GM23338 (cell line): Measurements from ENCODE around the gene PAPOLB. TPM values are rescaled to one million over a fixed set of nuclear protein-coding genes. Genes with fewer than 3 reads are reported as not detected.

ENCODE experiments used
- ATAC-seq: fragments of 200-7000 bp; cut with Tn5 transposase; 3 replicates; pipeline ENCODE4 v1.9.1; 2020
- DNase-seq: peaks from one replicate; pipeline ENCODE4 v3.0.0-alpha.2; 2015; ENCODE audit warnings: low spot score
- H2AFZ ChIP-seq: fragments of 200-600 bp; sonication (generic); 2 replicates; pipeline ENCODE4 v1.8.0; 2016; ENCODE audit warnings: antibody characterized with exemption, mild to moderate bottlenecking, moderate library complexity
- H3F3A ChIP-seq: fragments of 200-600 bp; sonication (generic); replicated peaks from 2 replicates; pipeline ENCODE4 v1.8.0; 2017; ENCODE audit warnings: antibody characterized with exemption, mixed run types, low read depth
- H3K27ac ChIP-seq: fragments of 200-600 bp; sonication (generic); 2 replicates; pipeline ENCODE4 v1.6.1; 2016; ENCODE audit warnings: low read depth
- H3K27me3 ChIP-seq: fragments of 200-600 bp; sonication (generic); 2 replicates; pipeline ENCODE4 v1.8.0; 2016; ENCODE audit warnings: mild to moderate bottlenecking, mixed run types, moderate library complexity; ENCODE audit not compliant: insufficient read depth
- H3K36me3 ChIP-seq: fragments of 200-600 bp; sonication (generic); 2 replicates; pipeline ENCODE4 v1.8.0; 2016; ENCODE audit warnings: mild to moderate bottlenecking; ENCODE audit not compliant: insufficient read depth
- H3K4me1 ChIP-seq: fragments of 200-600 bp; sonication (generic); 2 replicates; pipeline ENCODE4 v1.8.0; 2016; ENCODE audit warnings: mild to moderate bottlenecking, moderate library complexity; ENCODE audit not compliant: insufficient read depth
- H3K4me2 ChIP-seq: fragments of 200-600 bp; sonication (generic); 2 replicates; pipeline ENCODE4 v1.7.1; 2017; ENCODE audit warnings: mixed run types
- H3K4me3 ChIP-seq: fragments of 200-600 bp; sonication (generic); 2 replicates; pipeline ENCODE4 v1.6.1; 2016; ENCODE audit warnings: mixed run types
- H3K79me2 ChIP-seq: fragments of 200-600 bp; sonication (generic); replicated peaks from 2 replicates; pipeline ENCODE4 v1.8.0; 2017; ENCODE audit warnings: mild to moderate bottlenecking; ENCODE audit not compliant: insufficient read depth
- H3K9me2 ChIP-seq: fragments of 200-600 bp; sonication (generic); 2 replicates; pipeline ENCODE4 v1.8.0; 2017; ENCODE audit not compliant: insufficient read depth
- H4K20me1 ChIP-seq: fragments of 200-600 bp; sonication (generic); replicated peaks from 2 replicates; pipeline ENCODE4 v1.8.0; 2017; ENCODE audit warnings: mild to moderate bottlenecking; ENCODE audit not compliant: insufficient read depth
- H3K27ac Mint-ChIP-seq: 2 replicates; pipeline ENCODE4 v1.8.0; 2020; ENCODE audit warnings: inconsistent platforms, mild to moderate bottlenecking, moderate library complexity, mixed read lengths
- H3K27me3 Mint-ChIP-seq: 3 replicates; pipeline ENCODE4 v1.8.0; 2022; ENCODE audit warnings: low read depth, mild to moderate bottlenecking, moderate library complexity, mixed read lengths, inconsistent platforms; ENCODE audit not compliant: insufficient read depth, poor library complexity
- H3K36me3 Mint-ChIP-seq: 3 replicates; pipeline ENCODE4 v1.8.0; 2021; ENCODE audit warnings: low read depth, mild to moderate bottlenecking, inconsistent platforms, moderate library complexity, mixed read lengths
- H3K4me1 Mint-ChIP-seq: 3 replicates; pipeline ENCODE4 v1.8.0; 2020; ENCODE audit warnings: mild to moderate bottlenecking, inconsistent platforms, mixed read lengths
- H3K4me3 Mint-ChIP-seq: 3 replicates; pipeline ENCODE4 v1.8.0; 2021; ENCODE audit warnings: moderate library complexity, mild to moderate bottlenecking, inconsistent platforms, mixed read lengths
- H3K9me3 Mint-ChIP-seq: 3 replicates; pipeline ENCODE4 v1.8.0; 2020; ENCODE audit warnings: moderate library complexity, mild to moderate bottlenecking, inconsistent platforms, mixed read lengths
- CREB1 ChIP-seq: fragments of 250-450 bp; sonication (Bioruptor Pico); IDR thresholded peaks from 2 replicates; pipeline ENCODE4 v1.5.0; 2020; ENCODE audit warnings: low read depth, mild to moderate bottlenecking, moderate library complexity
- CTCF ChIP-seq, 2 experiments: fragments of 200-600 bp in 1 of 2; sonication (generic) in 1 of 2; conservative IDR thresholded peaks; 2 replicates each; pipeline versions ENCODE4 v1.5.1 to v1.6.1; 2016 to 2017; ENCODE audit warnings: antibody characterized with exemption in 2 of 2, low read depth in 2 of 2, mild to moderate bottlenecking in 2 of 2, moderate library complexity in 1 of 2
- EZH2phosphoT487 ChIP-seq: fragments of 200-600 bp; sonication (generic); IDR thresholded peaks from one replicate; pipeline ENCODE4 v1.8.1; 2018; ENCODE audit warnings: antibody characterized with exemption; ENCODE audit not compliant: unreplicated experiment
- JUNB ChIP-seq: IDR thresholded peaks from one replicate; pipeline ENCODE4 v1.6.1; 2016; ENCODE audit warnings: antibody characterized with exemption; ENCODE audit not compliant: unreplicated experiment
- NANOG ChIP-seq: IDR thresholded peaks from 2 replicates; pipeline ENCODE4 v1.6.1; 2016; ENCODE audit warnings: antibody characterized with exemption, borderline replicate concordance
- POLR2AphosphoS5 ChIP-seq: IDR thresholded peaks from 2 replicates; pipeline ENCODE4 v1.6.1; 2016; ENCODE audit warnings: antibody characterized with exemption, low read depth
- REST ChIP-seq: IDR thresholded peaks from one replicate; pipeline ENCODE4 v1.6.1; 2018; ENCODE audit warnings: antibody characterized with exemption; ENCODE audit not compliant: unreplicated experiment
- ZNF331 ChIP-seq: fragments of 250-450 bp; sonication (Bioruptor Pico); IDR thresholded peaks from 2 replicates; pipeline ENCODE4 v1.5.0; 2020; ENCODE audit warnings: low read depth, mild to moderate bottlenecking, moderate library complexity
- ZNF462 ChIP-seq: fragments of 250-450 bp; sonication (Bioruptor Pico); IDR thresholded peaks from 2 replicates; pipeline ENCODE4 v1.5.0; 2020; ENCODE audit warnings: mild to moderate bottlenecking, moderate library complexity
- polyA plus RNA-seq: library from polyadenylated mRNA; unstranded; fragments of >200 nt; fragmentation: Nextera tagmentation; extraction: Ambion mirVana; gene quantifications from 2 replicates; pipeline ENCODE4 v1.2.1, GENCODE V29; 2016
- total RNA-seq: library from RNA; depleted of rRNA; stranded (reverse); fragments of >200 nt; shearing (Covaris generic); gene quantifications from 2 replicates; pipeline ENCODE4 v1.2.3, GENCODE V29; 2014
- TF ChIP-seq, protein P1 (sequence below): IDR thresholded peaks from 2 replicates; pipeline ENCODE4 v1.6.1; 2016; ENCODE audit warnings: antibody characterized with exemption

Gene PAPOLB
- total and polyA plus RNA-seq, 2 experiments from 2014 or later, result 0.08 to 0.42 TPM

GRCh38 chr7:4832711-4833110, 29.1 kb downstream of the PAPOLB start:
- Mint-ChIP-seq H3K4me1 (peaks cover 4% of the 10 kb centered on the region), H3K9me3 (peaks cover 2% of the 10 kb centered on the region; the same call in 1 of the 3 replicates), H3K4me3 (no peak overlapping the region), H3K27me3 (peaks cover 13% of the 10 kb centered on the region), H3K27ac (no peak overlapping the region), H3K36me3 (no peaks in the 10 kb centered on the region)
- Histone ChIP-seq H3F3A (no peaks in the 10 kb centered on the region), H3K4me1 (no peaks in the 10 kb centered on the region), H3K36me3 (no peaks in the 10 kb centered on the region), H3K79me2 (no peaks in the 10 kb centered on the region), H2AFZ (no peak overlapping the region), H3K4me2 (no peak overlapping the region), H4K20me1 (no peaks in the 10 kb centered on the region), H3K4me3 (no peak overlapping the region), H3K27me3 (no peaks in the 10 kb centered on the region), H3K9me2 (no peaks in the 10 kb centered on the region), H3K27ac (no peak overlapping the region)
- DNase-seq, result no peak
- TF ChIP-seq JUNB, result no peak
- no peak for TF ChIP-seq POLR2AphosphoS5
- no peak for TF ChIP-seq REST
- TF ChIP-seq, protein P1, sequence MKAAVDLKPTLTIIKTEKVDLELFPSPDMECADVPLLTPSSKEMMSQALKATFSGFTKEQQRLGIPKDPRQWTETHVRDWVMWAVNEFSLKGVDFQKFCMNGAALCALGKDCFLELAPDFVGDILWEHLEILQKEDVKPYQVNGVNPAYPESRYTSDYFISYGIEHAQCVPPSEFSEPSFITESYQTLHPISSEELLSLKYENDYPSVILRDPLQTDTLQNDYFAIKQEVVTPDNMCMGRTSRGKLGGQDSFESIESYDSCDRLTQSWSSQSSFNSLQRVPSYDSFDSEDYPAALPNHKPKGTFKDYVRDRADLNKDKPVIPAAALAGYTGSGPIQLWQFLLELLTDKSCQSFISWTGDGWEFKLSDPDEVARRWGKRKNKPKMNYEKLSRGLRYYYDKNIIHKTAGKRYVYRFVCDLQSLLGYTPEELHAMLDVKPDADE, result no peak
- TF ChIP-seq ZNF331, result no peak
- no peak for TF ChIP-seq NANOG
- no peak for TF ChIP-seq EZH2phosphoT487
- TF ChIP-seq CTCF (conservative IDR thresholded peaks at IDR 0.05; ENCODE audit: low read depth in 2 of 2), result no peak
- TF ChIP-seq CREB1 (CRISPR knock-in tag), result no peak
- no peak for TF ChIP-seq ZNF462 (CRISPR knock-in tag)
- ATAC-seq, result no peak
